KMS-11 (cell line): ENCODE results near the gene LRRC28.

ENCODE experiments used
- H2AFZ ChIP-seq: fragments of 200-600 bp; sonication (generic); 2 replicates; pipeline ENCODE4 v1.6.1; 2016; ENCODE audit warnings: antibody characterized with exemption, mixed run types, low read depth
- H3K27ac ChIP-seq: fragments of 200-600 bp; sonication (generic); 2 replicates; pipeline ENCODE4 v1.6.1; 2016; ENCODE audit warnings: mild to moderate bottlenecking, mixed run types
- H3K27me3 ChIP-seq: fragments of 200-600 bp; sonication (generic); 2 replicates; pipeline ENCODE4 v1.6.1; 2017; ENCODE audit warnings: mild to moderate bottlenecking, low read depth, mixed run types, moderate library complexity; ENCODE audit not compliant: insufficient read depth
- H3K36me3 ChIP-seq: fragments of 200-600 bp; sonication (generic); 2 replicates; pipeline ENCODE4 v1.6.1; 2017; ENCODE audit warnings: mild to moderate bottlenecking, mixed run types; ENCODE audit not compliant: insufficient read depth
- H3K4me1 ChIP-seq: fragments of 200-600 bp; sonication (generic); 2 replicates; pipeline ENCODE4 v1.6.1; 2016; ENCODE audit warnings: mild to moderate bottlenecking, low read depth, mixed run types; ENCODE audit not compliant: poor library complexity, severe bottlenecking
- H3K4me2 ChIP-seq: fragments of 200-600 bp; sonication (generic); 2 replicates; pipeline ENCODE4 v1.7.0; 2016; ENCODE audit warnings: mild to moderate bottlenecking, mixed run types
- H3K4me3 ChIP-seq: fragments of 200-600 bp; sonication (generic); IDR thresholded peaks from 2 replicates; pipeline ENCODE4 v1.6.1; 2017; ENCODE audit warnings: low read depth, low read length, mixed read lengths; ENCODE audit not compliant: insufficient read depth
- H3K79me2 ChIP-seq: fragments of 200-600 bp; sonication (generic); 2 replicates; pipeline ENCODE4 v1.6.1; 2016; ENCODE audit warnings: low read depth, mixed run types; ENCODE audit not compliant: insufficient read depth
- H3K9ac ChIP-seq: fragments of 200-600 bp; sonication (generic); 2 replicates; pipeline ENCODE4 v1.6.1; 2016; ENCODE audit warnings: mild to moderate bottlenecking, mixed run types
- H4K20me1 ChIP-seq: fragments of 200-600 bp; sonication (generic); 2 replicates; pipeline ENCODE4 v1.6.1; 2016; ENCODE audit warnings: mild to moderate bottlenecking, mixed run types; ENCODE audit not compliant: insufficient read depth
- CTCF ChIP-seq: fragments of 200-600 bp; sonication (generic); conservative IDR thresholded peaks from 2 replicates; pipeline ENCODE4 v1.6.1; 2017; ENCODE audit warnings: low read depth, mild to moderate bottlenecking, antibody characterized with exemption, low read length, moderate library complexity, mixed read lengths

LRRC28 gene

GRCh38 chr15:99320374-99321215, 69.3 kb downstream of the LRRC28 start:
- H3K27ac ChIP-seq, result no peak overlapping the region

GRCh38 chr15:99321468-99321867, 70.2 kb downstream of the LRRC28 start:
- Histone ChIP-seq H3K9ac (no peak overlapping the region), H3K79me2 (no peaks in the 10 kb centered on the region), H3K36me3 (no peaks in the 10 kb centered on the region), H3K27me3 (no peaks in the 10 kb centered on the region), H3K27ac (no peak overlapping the region), H4K20me1 (no peaks in the 10 kb centered on the region), H3K4me1 (peaks cover 6% of the 10 kb centered on the region), H2AFZ (no peak overlapping the region), H3K4me3 (no peak overlapping the region), H3K4me2 (no peak overlapping the region)
- no peak for TF ChIP-seq CTCF

More at GRCh38 chr15:99320374-99321215, 69.3 kb downstream of the LRRC28 start:
- Histone ChIP-seq H3K36me3 (no peaks in the 10 kb centered on the region), H4K20me1 (no peaks in the 10 kb centered on the region), H3K4me3 (no peak overlapping the region), H3K9ac (no peak overlapping the region), H3K79me2 (no peaks in the 10 kb centered on the region), H2AFZ (no peak overlapping the region), H3K27me3 (no peaks in the 10 kb centered on the region), H3K4me2 (no peak overlapping the region), H3K4me1 (peaks cover 6% of the 10 kb centered on the region)
- TF ChIP-seq CTCF, result no peak

- Histone ChIP-seq H3K4me3 (no peak overlapping the region), H2AFZ (no peak overlapping the region), H3K9ac (no peak overlapping the region), H3K27ac (no peak overlapping the region), H3K79me2 (no peaks in the 10 kb centered on the region), H3K27me3 (no peaks in the 10 kb centered on the region), H3K4me2 (no peak overlapping the region), H3K4me1 (peaks cover 6% of the 10 kb centered on the region), H3K36me3 (no peaks in the 10 kb centered on the region), H4K20me1 (no peaks in the 10 kb centered on the region)
- no peak for TF ChIP-seq CTCF
Observed at GRCh38 chr15:99322643-99323405, 71.5 kb downstream of the LRRC28 start.

GRCh38 chr15:99324082-99324620, 72.9 kb downstream of the LRRC28 start:
- no peak for TF ChIP-seq CTCF
- H3K36me3 ChIP-seq, result no peaks in the 10 kb centered on the region
- H3K27ac ChIP-seq, result no peak overlapping the region
- H4K20me1 ChIP-seq, result no peaks in the 10 kb centered on the region
- no peak overlapping the region for H2AFZ ChIP-seq
- peaks cover 6% of the 10 kb centered on the region for H3K4me1 ChIP-seq
- no peak overlapping the region for H3K4me2 ChIP-seq
- no peaks in the 10 kb centered on the region for H3K79me2 ChIP-seq
- no peak overlapping the region for H3K9ac ChIP-seq
- H3K27me3 ChIP-seq, result no peaks in the 10 kb centered on the region
- H3K4me3 ChIP-seq, result no peak overlapping the region
